Calu3 (cell line): ENCODE results near the gene GABBR1. TPM values are rescaled to one million over a fixed set of nuclear protein-coding genes. Genes with fewer than 3 reads are reported as not detected.

Source experiments
- BruUV-seq: library from RNA; stranded (reverse); fragments of 400-500 nt; replicated peaks from 2 replicates; lab custom pipeline; 2021; lab: Mats Ljungman, UMichigan
- CTCF ChIA-PET: fragments of 300-600 bp; sonication (Branson Sonifier 250); formaldehyde crosslinking; loops from one replicate; lab custom pipeline; 2022; ENCODE audit warnings: antibody characterized with exemption; lab: Charles Lee
- DNase-seq: peaks from one replicate; pipeline ENCODE4 v3.0.0; 2022
- H3K27ac Mint-ChIP-seq: one replicate; pipeline ENCODE4 v1.8.0; 2022; ENCODE audit warnings: mixed read lengths; ENCODE audit not compliant: unreplicated experiment
- H3K27me3 Mint-ChIP-seq: one replicate; pipeline ENCODE4 v1.8.0; 2022; ENCODE audit warnings: mixed read lengths; ENCODE audit not compliant: unreplicated experiment
- H3K36me3 Mint-ChIP-seq: one replicate; pipeline ENCODE4 v1.8.0; 2022; ENCODE audit warnings: mild to moderate bottlenecking, moderate library complexity, mixed read lengths; ENCODE audit not compliant: insufficient read depth, unreplicated experiment
- H3K4me1 Mint-ChIP-seq: one replicate; pipeline ENCODE4 v1.8.0; 2022; ENCODE audit warnings: mild to moderate bottlenecking, low read depth, mixed read lengths; ENCODE audit not compliant: unreplicated experiment
- H3K4me3 Mint-ChIP-seq: one replicate; pipeline ENCODE4 v1.8.0; 2022; ENCODE audit warnings: mild to moderate bottlenecking, low read depth, moderate library complexity, mixed read lengths; ENCODE audit not compliant: unreplicated experiment
- H3K9me3 Mint-ChIP-seq: one replicate; pipeline ENCODE4 v1.8.0; 2022; ENCODE audit warnings: low read depth, mixed read lengths; ENCODE audit not compliant: unreplicated experiment
- intact Hi-C: fragments of 100-400 bp; cut with micrococcal nuclease; formaldehyde crosslinking; loops from one replicate; pipeline ENCODE4 v1.10.0; 2022; ENCODE audit not compliant: unreplicated experiment
- total RNA-seq: library from RNA; stranded (reverse); gene quantifications from 2 replicates; pipeline ENCODE4 v1.2.3, GENCODE V29; 2022
- TF ChIP-seq, protein P1 (sequence below): fragments of 200-600 bp; IDR thresholded peaks from one replicate; pipeline ENCODE4 v1.8.0; 2022; ENCODE audit warnings: antibody characterized with exemption; ENCODE audit not compliant: unreplicated experiment

The GABBR1 gene
- total RNA-seq, 1 experiment from 2014 or later: 42.2 TPM

DNA sequence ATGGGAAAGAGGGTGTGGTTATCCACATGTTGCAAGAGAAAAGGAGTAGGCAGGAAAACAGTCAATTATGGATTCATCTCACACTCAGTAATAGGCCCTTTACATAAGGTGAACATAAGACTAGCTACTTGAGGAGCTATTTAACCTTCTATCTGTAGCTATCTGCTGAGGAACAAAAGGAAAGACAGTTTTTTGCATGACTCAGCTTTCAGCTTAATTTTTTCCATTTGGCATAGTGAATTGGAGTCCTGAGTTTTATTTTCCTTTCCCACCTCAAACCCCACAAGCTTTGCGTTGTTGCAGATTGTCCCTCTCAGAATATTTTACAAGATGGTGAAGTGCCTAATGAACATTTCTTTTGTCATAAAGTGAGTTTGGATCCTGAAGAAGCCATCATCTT is 105.9 kb downstream of the GABBR1 start:
- Mint-ChIP-seq H3K27me3 (no peaks in the 10 kb centered on the region), H3K4me1 (peaks cover 37% of the 10 kb centered on the region), H3K4me3 (no peak overlapping the region), H3K9me3 (peaks cover 5% of the 10 kb centered on the region), H3K36me3 (peaks cover 9% of the 10 kb centered on the region), H3K27ac (no peak overlapping the region)
- CTCF ChIA-PET: interaction anchor here (0.8 kb wide), 1 partner anchor 103 kb away, joined by 3 read pairs; no protein-coding TSS in a partner anchor
- DNase-seq: no peak
- intact Hi-C loops: no loop called here
- BruUV-seq: no TSS peak
- TF ChIP-seq, protein P1, sequence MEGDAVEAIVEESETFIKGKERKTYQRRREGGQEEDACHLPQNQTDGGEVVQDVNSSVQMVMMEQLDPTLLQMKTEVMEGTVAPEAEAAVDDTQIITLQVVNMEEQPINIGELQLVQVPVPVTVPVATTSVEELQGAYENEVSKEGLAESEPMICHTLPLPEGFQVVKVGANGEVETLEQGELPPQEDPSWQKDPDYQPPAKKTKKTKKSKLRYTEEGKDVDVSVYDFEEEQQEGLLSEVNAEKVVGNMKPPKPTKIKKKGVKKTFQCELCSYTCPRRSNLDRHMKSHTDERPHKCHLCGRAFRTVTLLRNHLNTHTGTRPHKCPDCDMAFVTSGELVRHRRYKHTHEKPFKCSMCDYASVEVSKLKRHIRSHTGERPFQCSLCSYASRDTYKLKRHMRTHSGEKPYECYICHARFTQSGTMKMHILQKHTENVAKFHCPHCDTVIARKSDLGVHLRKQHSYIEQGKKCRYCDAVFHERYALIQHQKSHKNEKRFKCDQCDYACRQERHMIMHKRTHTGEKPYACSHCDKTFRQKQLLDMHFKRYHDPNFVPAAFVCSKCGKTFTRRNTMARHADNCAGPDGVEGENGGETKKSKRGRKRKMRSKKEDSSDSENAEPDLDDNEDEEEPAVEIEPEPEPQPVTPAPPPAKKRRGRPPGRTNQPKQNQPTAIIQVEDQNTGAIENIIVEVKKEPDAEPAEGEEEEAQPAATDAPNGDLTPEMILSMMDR: no peak

DNA sequence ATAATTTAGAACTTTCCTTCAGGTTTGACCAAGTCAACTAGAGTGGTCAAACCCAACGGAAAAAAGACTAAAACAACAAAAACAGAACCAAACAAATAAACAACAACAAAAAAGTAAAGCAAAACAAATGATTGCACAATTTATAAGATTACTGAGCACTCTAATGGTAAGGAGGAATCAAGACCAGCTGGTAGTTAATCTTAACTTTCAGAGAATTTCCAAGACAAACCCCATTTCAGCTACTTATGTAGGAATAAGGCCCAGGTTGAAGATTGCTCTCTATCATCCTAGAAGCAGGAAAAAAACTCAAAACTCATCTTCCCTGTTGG is 107.7 kb downstream of the GABBR1 start:
- DNase-seq: no peak
- no peak overlapping the region for H3K4me3 Mint-ChIP-seq
- no TSS peak for BruUV-seq
- peak overlapping the region; percentile 69 for H3K27ac Mint-ChIP-seq
- CTCF ChIA-PET: no interaction called here
- peaks cover 5% of the 10 kb centered on the region for H3K36me3 Mint-ChIP-seq
- peaks cover 5% of the 10 kb centered on the region for H3K9me3 Mint-ChIP-seq
- intact Hi-C loops: no loop called here
- TF ChIP-seq, protein P1: no peak
- peaks cover 37% of the 10 kb centered on the region for H3K4me1 Mint-ChIP-seq
- H3K27me3 Mint-ChIP-seq: no peaks in the 10 kb centered on the region

GRCh38 chr6:29524444-29525310 is 108.3 kb downstream of the GABBR1 start:
- H3K9me3 Mint-ChIP-seq: peaks cover 5% of the 10 kb centered on the region
- H3K27ac Mint-ChIP-seq: peak overlapping the region; percentile 69
- H3K27me3 Mint-ChIP-seq: no peaks in the 10 kb centered on the region
- intact Hi-C loops: loop anchor here (5.0 kb wide), 1 partner anchor 62 kb away; no protein-coding TSS in a partner anchor
- peaks cover 37% of the 10 kb centered on the region for H3K4me1 Mint-ChIP-seq
- peak overlapping the region; percentile 53 for H3K4me3 Mint-ChIP-seq
- CTCF ChIA-PET: interaction anchor here (1.1 kb wide), 1 partner anchor 71 kb away, joined by 3 read pairs; no protein-coding TSS in a partner anchor
- peak; percentile 22 for DNase-seq
- no TSS peak for BruUV-seq
- H3K36me3 Mint-ChIP-seq: peaks cover 5% of the 10 kb centered on the region
- TF ChIP-seq, protein P1: no peak

- peaks cover 5% of the 10 kb centered on the region for H3K36me3 Mint-ChIP-seq
- no TSS peak for BruUV-seq
Measured at GRCh38 chr6:29524044-29524443, 108.9 kb downstream of the GABBR1 start.

More at GRCh38 chr6:29524044-29524443, 108.9 kb downstream of the GABBR1 start:
- H3K9me3 Mint-ChIP-seq: peaks cover 5% of the 10 kb centered on the region
- H3K4me1 Mint-ChIP-seq: peaks cover 37% of the 10 kb centered on the region
- no peak for DNase-seq
- TF ChIP-seq, protein P1: no peak
- H3K4me3 Mint-ChIP-seq: peak overlapping the region; percentile 53
- CTCF ChIA-PET: interaction anchor here (1.1 kb wide), 1 partner anchor 70 kb away, joined by 3 read pairs; no protein-coding TSS in a partner anchor
- no peaks in the 10 kb centered on the region for H3K27me3 Mint-ChIP-seq
- intact Hi-C loops: loop anchor here (5.0 kb wide), 1 partner anchor 62 kb away; no protein-coding TSS in a partner anchor
- peak overlapping the region; percentile 43 for H3K27ac Mint-ChIP-seq
